ENCODE measurements around the gene PIP5K1C.
A peak's percentile ranks its signal among the peaks of the same experiment; 100 is the strongest.

Gene PIP5K1C

DNA sequence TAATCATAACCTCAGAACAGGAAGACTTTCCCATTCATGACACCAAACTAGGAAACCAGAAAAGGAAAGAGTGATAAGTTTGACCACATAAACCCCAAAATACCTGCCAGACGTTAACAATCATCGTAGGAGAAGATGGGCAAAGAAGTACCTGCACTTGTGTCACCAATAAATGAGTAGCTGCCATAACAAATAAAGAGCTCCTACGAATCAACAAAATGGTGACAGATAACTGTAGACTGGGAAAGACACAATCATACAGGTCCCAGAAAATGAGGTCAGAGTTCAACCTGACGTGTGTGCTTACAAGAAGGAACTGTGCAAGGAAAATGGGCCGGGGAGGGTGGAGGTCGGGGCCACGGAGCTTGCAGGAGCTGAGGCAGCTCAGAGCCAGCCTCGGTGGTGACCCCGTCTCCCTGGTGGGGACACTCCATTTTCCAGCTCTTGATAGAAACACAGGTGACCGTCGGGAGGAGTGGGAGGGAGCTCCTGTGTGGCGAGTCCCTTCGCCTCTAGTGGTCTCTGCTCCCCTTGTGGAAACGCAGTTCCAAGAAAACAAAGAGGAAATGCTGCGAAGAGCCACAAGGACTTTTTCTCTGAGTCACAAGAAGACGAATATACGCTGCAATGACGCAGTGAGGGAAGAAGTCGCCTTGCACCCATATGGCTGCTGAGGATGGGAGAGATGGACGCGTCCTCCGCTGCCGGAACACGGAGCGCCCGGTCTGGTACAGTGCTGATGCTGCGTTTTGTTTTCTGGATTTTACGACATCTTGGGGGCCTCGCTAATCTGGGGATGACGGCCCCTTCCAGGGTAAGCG lies 9.5 kb downstream of the PIP5K1C start:
- no peak overlapping the region for H3K4me3 ChIP-seq (ENCODE audit: low read length)
- no peak overlapping the region for H3K9ac ChIP-seq (ENCODE audit: low read length)
- H3K27me3 ChIP-seq (ENCODE audit: control insufficient read depth, insufficient read depth, low read length): no peaks in the 10 kb centered on the region
- no peaks in the 10 kb centered on the region for H3K36me3 ChIP-seq (ENCODE audit: control insufficient read depth, insufficient read depth, low read length)
- H3K9me3 ChIP-seq (ENCODE audit: control insufficient read depth, low read length): no peaks in the 10 kb centered on the region
- peaks cover 13% of the 10 kb centered on the region for H3K4me1 ChIP-seq (ENCODE audit: control insufficient read depth, insufficient read depth, low read length)

DNA sequence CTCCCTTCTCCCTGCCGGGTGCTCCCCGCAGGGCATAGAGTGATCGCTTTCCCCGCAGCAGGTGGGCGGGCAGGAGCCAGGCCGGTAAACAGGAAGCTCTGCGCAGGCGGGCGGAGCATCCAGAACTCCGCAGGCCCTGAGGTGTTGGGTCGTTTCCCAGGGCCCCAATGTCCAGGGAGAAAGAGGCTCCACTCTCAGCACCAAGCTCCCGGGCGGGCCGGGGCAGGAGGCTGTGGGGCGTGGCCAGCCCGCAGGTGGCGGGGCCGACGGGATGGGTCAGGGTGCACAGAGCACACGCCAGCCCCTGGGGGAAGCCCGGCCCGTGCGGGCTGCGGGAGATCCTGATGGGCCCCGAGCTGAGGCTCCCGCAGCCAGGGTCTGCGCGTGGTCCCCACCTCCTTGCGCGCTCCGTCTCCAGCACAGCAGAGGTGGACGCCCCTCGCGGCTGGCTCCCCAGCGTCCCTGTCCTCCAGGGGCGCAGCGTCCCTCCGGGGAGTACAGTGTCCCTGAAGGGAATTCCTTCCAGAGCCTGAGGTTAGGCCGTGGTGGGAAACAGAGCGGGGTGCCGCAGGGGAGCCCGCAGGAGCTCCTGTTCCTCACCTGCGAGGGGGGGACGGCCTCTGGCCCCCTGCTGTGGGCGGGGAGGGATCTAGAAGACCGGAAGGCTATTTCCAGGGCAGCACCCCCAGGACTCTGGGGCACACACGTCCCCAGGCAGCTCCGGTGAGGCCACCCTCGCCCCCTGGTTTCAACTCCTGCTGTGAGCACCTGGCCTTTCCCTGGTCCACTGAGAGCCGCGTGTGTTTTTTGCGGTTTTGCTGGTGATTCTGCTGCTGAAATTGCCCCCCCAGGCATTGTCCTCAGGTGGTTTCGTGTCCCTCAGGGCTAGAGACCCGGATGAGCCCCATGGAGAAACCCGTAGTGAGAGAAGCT lies 12.2 kb downstream of the PIP5K1C start:
- Histone ChIP-seq H3K36me3 (ENCODE audit: control insufficient read depth, insufficient read depth, low read length) (no peaks in the 10 kb centered on the region), H3K4me3 (ENCODE audit: low read length) (no peak overlapping the region), H3K4me1 (ENCODE audit: control insufficient read depth, insufficient read depth, low read length) (peaks cover 14% of the 10 kb centered on the region), H3K27me3 (ENCODE audit: control insufficient read depth, insufficient read depth, low read length) (no peaks in the 10 kb centered on the region), H3K9me3 (ENCODE audit: control insufficient read depth, low read length) (no peaks in the 10 kb centered on the region), H3K9ac (ENCODE audit: low read length) (peak overlapping the region; percentile 43)

GRCh38 chr19:3687393-3687773 lies 12.9 kb downstream of the PIP5K1C start:
- Histone ChIP-seq H3K36me3 (ENCODE audit: control insufficient read depth, insufficient read depth, low read length) (no peaks in the 10 kb centered on the region), H3K4me3 (ENCODE audit: low read length) (no peak overlapping the region), H3K9ac (ENCODE audit: low read length) (peak overlapping the region; percentile 43), H3K4me1 (ENCODE audit: control insufficient read depth, insufficient read depth, low read length) (peaks cover 16% of the 10 kb centered on the region), H3K9me3 (ENCODE audit: control insufficient read depth, low read length) (no peaks in the 10 kb centered on the region), H3K27me3 (ENCODE audit: control insufficient read depth, insufficient read depth, low read length) (no peaks in the 10 kb centered on the region)

GRCh38 chr19:3684817-3685410 lies 15.4 kb downstream of the PIP5K1C start:
- H3K9ac ChIP-seq (ENCODE audit: low read length): no peak overlapping the region
- peaks cover 16% of the 10 kb centered on the region for H3K4me1 ChIP-seq (ENCODE audit: control insufficient read depth, insufficient read depth, low read length)
- no peaks in the 10 kb centered on the region for H3K27me3 ChIP-seq (ENCODE audit: control insufficient read depth, insufficient read depth, low read length)
- H3K9me3 ChIP-seq (ENCODE audit: control insufficient read depth, low read length): no peaks in the 10 kb centered on the region
- no peak overlapping the region for H3K4me3 ChIP-seq (ENCODE audit: low read length)
- no peaks in the 10 kb centered on the region for H3K36me3 ChIP-seq (ENCODE audit: control insufficient read depth, insufficient read depth, low read length)

GRCh38 chr19:3684054-3684816 lies 16.0 kb downstream of the PIP5K1C start:
- H3K9me3 ChIP-seq (ENCODE audit: control insufficient read depth, low read length): no peaks in the 10 kb centered on the region
- peaks cover 16% of the 10 kb centered on the region for H3K4me1 ChIP-seq (ENCODE audit: control insufficient read depth, insufficient read depth, low read length)
- no peak overlapping the region for H3K4me3 ChIP-seq (ENCODE audit: low read length)
- H3K9ac ChIP-seq (ENCODE audit: low read length): no peak overlapping the region
- H3K27me3 ChIP-seq (ENCODE audit: control insufficient read depth, insufficient read depth, low read length): no peaks in the 10 kb centered on the region
- no peaks in the 10 kb centered on the region for H3K36me3 ChIP-seq (ENCODE audit: control insufficient read depth, insufficient read depth, low read length)

DNA sequence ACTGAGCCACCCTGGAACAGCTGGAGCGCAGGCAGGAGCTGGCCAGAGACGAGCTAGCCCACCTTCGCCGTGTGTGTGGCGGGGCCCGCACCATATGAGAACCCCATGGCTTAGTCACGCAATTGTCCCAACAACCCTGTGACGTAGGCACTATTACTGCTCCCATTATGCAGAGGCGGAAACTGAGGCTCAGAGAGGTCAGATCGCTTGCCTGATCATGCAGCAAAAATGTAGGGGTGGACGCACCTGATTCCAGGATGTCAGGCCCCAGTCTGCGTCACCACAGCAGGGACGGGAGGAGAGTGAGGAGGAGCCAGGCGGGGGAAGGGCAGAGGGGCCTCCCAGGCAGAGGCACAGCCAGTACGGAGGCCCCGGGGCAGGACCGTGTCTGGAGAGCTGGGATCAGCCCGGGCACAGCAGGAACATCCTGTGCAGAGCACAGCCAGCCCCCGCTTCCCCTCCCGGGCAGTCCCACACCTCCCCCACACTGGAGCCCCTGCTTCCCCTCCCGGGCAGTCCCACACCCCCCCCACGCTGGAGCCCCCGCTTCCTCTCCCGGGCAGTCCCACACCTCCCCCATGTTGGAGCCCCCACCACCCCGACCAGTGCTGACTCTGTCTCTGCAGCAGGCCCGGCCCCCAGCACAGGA lies 16.7 kb downstream of the PIP5K1C start:
- no peak overlapping the region for H3K9ac ChIP-seq (ENCODE audit: low read length)
- no peaks in the 10 kb centered on the region for H3K27me3 ChIP-seq (ENCODE audit: control insufficient read depth, insufficient read depth, low read length)
- H3K4me1 ChIP-seq (ENCODE audit: control insufficient read depth, insufficient read depth, low read length): peaks cover 16% of the 10 kb centered on the region
- no peaks in the 10 kb centered on the region for H3K9me3 ChIP-seq (ENCODE audit: control insufficient read depth, low read length)
- no peak overlapping the region for H3K4me3 ChIP-seq (ENCODE audit: low read length)
- H3K36me3 ChIP-seq (ENCODE audit: control insufficient read depth, insufficient read depth, low read length): no peaks in the 10 kb centered on the region

DNA sequence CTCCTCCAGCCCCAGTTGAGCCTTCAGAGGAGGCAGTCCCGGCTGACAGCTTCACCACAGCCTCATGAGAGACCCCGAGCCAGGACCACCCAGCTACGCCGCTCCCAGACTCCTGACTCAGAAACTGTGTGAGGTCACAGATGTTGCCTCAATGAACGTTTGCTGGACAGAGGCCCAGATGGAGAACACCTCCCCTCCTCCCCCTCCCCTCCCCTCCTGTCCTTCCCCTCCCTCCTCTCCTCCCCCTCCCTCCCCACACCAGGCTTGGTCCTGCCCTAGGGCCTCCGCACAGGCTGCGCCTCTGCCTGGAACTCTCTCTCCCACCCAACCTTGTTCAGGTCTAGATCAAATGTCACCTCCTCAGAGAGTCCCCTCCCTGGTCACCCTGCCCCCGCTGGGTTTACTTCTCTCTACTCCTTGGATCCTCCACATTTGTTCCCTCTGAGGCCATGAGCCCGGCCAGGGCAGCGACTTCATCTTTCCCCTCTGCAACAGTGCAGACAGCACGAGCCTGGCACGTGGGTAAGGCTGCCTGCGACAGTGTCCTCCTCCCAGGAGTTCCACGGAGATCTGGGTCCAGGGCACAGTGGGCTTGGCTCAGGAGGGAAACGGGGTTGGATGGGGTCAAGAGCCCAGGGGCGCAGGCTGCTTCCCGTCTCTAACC lies 17.4 kb downstream of the PIP5K1C start:
- Histone ChIP-seq H3K9ac (ENCODE audit: low read length) (no peak overlapping the region), H3K4me3 (ENCODE audit: low read length) (no peak overlapping the region), H3K36me3 (ENCODE audit: control insufficient read depth, insufficient read depth, low read length) (no peaks in the 10 kb centered on the region), H3K9me3 (ENCODE audit: control insufficient read depth, low read length) (no peaks in the 10 kb centered on the region), H3K27me3 (ENCODE audit: control insufficient read depth, insufficient read depth, low read length) (no peaks in the 10 kb centered on the region), H3K4me1 (ENCODE audit: control insufficient read depth, insufficient read depth, low read length) (peaks cover 9% of the 10 kb centered on the region)

GRCh38 chr19:3682286-3682685 lies 18.0 kb downstream of the PIP5K1C start:
- H3K36me3 ChIP-seq (ENCODE audit: control insufficient read depth, insufficient read depth, low read length): no peaks in the 10 kb centered on the region
- no peak overlapping the region for H3K9ac ChIP-seq (ENCODE audit: low read length)
- no peaks in the 10 kb centered on the region for H3K9me3 ChIP-seq (ENCODE audit: control insufficient read depth, low read length)
- no peak overlapping the region for H3K4me3 ChIP-seq (ENCODE audit: low read length)
- H3K4me1 ChIP-seq (ENCODE audit: control insufficient read depth, insufficient read depth, low read length): peaks cover 4% of the 10 kb centered on the region
- H3K27me3 ChIP-seq (ENCODE audit: control insufficient read depth, insufficient read depth, low read length): no peaks in the 10 kb centered on the region

GRCh38 chr19:3680939-3681338 lies 19.3 kb downstream of the PIP5K1C start:
- H3K4me1 ChIP-seq (ENCODE audit: control insufficient read depth, insufficient read depth, low read length): peaks cover 3% of the 10 kb centered on the region

GRCh38 chr19:3679581-3679980 lies 20.7 kb downstream of the PIP5K1C start:
- Histone ChIP-seq H3K4me3 (ENCODE audit: low read length) (no peak overlapping the region), H3K9ac (ENCODE audit: low read length) (no peak overlapping the region), H3K27me3 (ENCODE audit: control insufficient read depth, insufficient read depth, low read length) (no peaks in the 10 kb centered on the region), H3K9me3 (ENCODE audit: control insufficient read depth, low read length) (no peaks in the 10 kb centered on the region), H3K36me3 (ENCODE audit: control insufficient read depth, insufficient read depth, low read length) (no peaks in the 10 kb centered on the region), H3K4me1 (ENCODE audit: control insufficient read depth, insufficient read depth, low read length) (peaks cover 3% of the 10 kb centered on the region)

More at GRCh38 chr19:3680939-3681338, 19.3 kb downstream of the PIP5K1C start:
- Histone ChIP-seq H3K27me3 (ENCODE audit: control insufficient read depth, insufficient read depth, low read length) (no peaks in the 10 kb centered on the region), H3K9me3 (ENCODE audit: control insufficient read depth, low read length) (no peaks in the 10 kb centered on the region), H3K4me3 (ENCODE audit: low read length) (no peak overlapping the region), H3K9ac (ENCODE audit: low read length) (no peak overlapping the region), H3K36me3 (ENCODE audit: control insufficient read depth, insufficient read depth, low read length) (no peaks in the 10 kb centered on the region)

- Histone ChIP-seq H3K9me3 (ENCODE audit: control insufficient read depth, low read length) (no peaks in the 10 kb centered on the region), H3K27me3 (ENCODE audit: control insufficient read depth, insufficient read depth, low read length) (no peaks in the 10 kb centered on the region), H3K36me3 (ENCODE audit: control insufficient read depth, insufficient read depth, low read length) (no peaks in the 10 kb centered on the region), H3K4me1 (ENCODE audit: control insufficient read depth, insufficient read depth, low read length) (peaks cover 3% of the 10 kb centered on the region), H3K9ac (ENCODE audit: low read length) (no peak overlapping the region), H3K4me3 (ENCODE audit: low read length) (no peak overlapping the region)
Measured at GRCh38 chr19:3679138-3679537, 21.1 kb downstream of the PIP5K1C start.

Data from mucosa of stomach (tissue), 1 donor.